ENCODE results near the gene HTR2C. TPM values are rescaled to one million over a fixed set of nuclear protein-coding genes. Genes with fewer than 3 reads are reported as not detected.

HTR2C gene
- total RNA-seq, 1 experiment from 2014 or later, result 1.5 TPM

GRCh38 chrX:114924423-114924822, 340.5 kb downstream of the HTR2C start:
- no peak overlapping the region for H3K4me2 ChIP-seq (ENCODE audit: insufficient read depth, insufficient read length, low read length)

More at GRCh38 chrX:114924423-114924822, 340.5 kb downstream of the HTR2C start:
- Histone ChIP-seq H3K9ac (ENCODE audit: extremely low read depth, insufficient read length, low read length) (no peak overlapping the region), H3K79me1 (ENCODE audit: insufficient read depth, low read depth, low read length, poor library complexity, severe bottlenecking) (no peaks in the 10 kb centered on the region), H3K4ac (ENCODE audit: low read depth, low read length) (no peak overlapping the region), H3K56ac (ENCODE audit: insufficient read length, low read depth, low read length) (no peak overlapping the region), H3K14ac (ENCODE audit: insufficient read depth, low read length) (no peak overlapping the region), H4K91ac (ENCODE audit: insufficient read length, low read depth, low read length) (no peak overlapping the region), H4K8ac (replicated peaks; ENCODE audit: insufficient read length, low read depth, low read length) (no peak overlapping the region), H4K20me1 (ENCODE audit: control insufficient read depth, insufficient read depth, insufficient read length) (no peaks in the 10 kb centered on the region), H3T11ph (ENCODE audit: low read length) (no peak overlapping the region), H3K23ac (ENCODE audit: insufficient read length, low read depth, low read length) (no peak overlapping the region), H3K4me1 (ENCODE audit: insufficient read depth, low read length) (no peaks in the 10 kb centered on the region; the same call in 1 of the 2 replicates), H3K23me2 (ENCODE audit: insufficient read length, low read depth, low read length, poor library complexity, severe bottlenecking) (no peaks in the 10 kb centered on the region), H4K5ac (ENCODE audit: insufficient read length, low read depth, low read length) (no peak overlapping the region), H3K27me3 (ENCODE audit: insufficient read depth, low read length) (no peaks in the 10 kb centered on the region), H3K9me3 (ENCODE audit: control insufficient read depth, low read depth, low read length) (no peaks in the 10 kb centered on the region), H2BK12ac (ENCODE audit: insufficient read length, low read depth, low read length) (no peak overlapping the region), H3K79me2 (ENCODE audit: insufficient read depth, low read length) (no peaks in the 10 kb centered on the region), H2BK5ac (ENCODE audit: insufficient read length, low read length) (no peak overlapping the region), H3K27ac (ENCODE audit: insufficient read length, low read depth, low read length) (no peak overlapping the region), H2BK20ac (ENCODE audit: low read depth, low read length, poor library complexity, severe bottlenecking) (peak overlapping the region; percentile 96), H2AK5ac (ENCODE audit: insufficient read length, low read length) (no peak overlapping the region), H3K18ac (ENCODE audit: insufficient read length, low read depth, low read length) (no peak overlapping the region), H2BK120ac (ENCODE audit: low read depth, low read length, poor library complexity, severe bottlenecking) (no peak overlapping the region), H2BK15ac (ENCODE audit: low read depth, low read length) (no peak overlapping the region), H2AFZ (ENCODE audit: low read length) (peak overlapping the region; percentile 40)
- Mint-ChIP-seq H3K9me3 (peaks cover 4 to 5% of the 10 kb centered on the region in 2 experiments; a peak in 4 of 5 replicates), H3K36me3 (ENCODE audit: insufficient read depth in 1 of 3, low read depth in 3 of 3) (peaks cover 0 to 5% (median 0%) of the 10 kb centered on the region in 3 experiments; a peak in 3 of 7 replicates), H3K27me3 (ENCODE audit: low read depth) (no peaks in the 10 kb centered on the region; the same call in 1 of the 2 replicates), H3K4me1 (peaks cover 20 to 24% of the 10 kb centered on the region in 2 experiments), H3K27ac (peak overlapping the region in 2 of 3 experiments; percentile 35 to 53; a peak in 2 of 7 replicates), H3K4me3 (no peak overlapping the region)
- no peak for DNase-seq
- no CpG with 5 or more reads among the region's 3 CpGs for WGBS (ENCODE audit: extremely low coverage, insufficient read length, low lambda C conversion rate)
- TF ChIP-seq, protein P1, sequence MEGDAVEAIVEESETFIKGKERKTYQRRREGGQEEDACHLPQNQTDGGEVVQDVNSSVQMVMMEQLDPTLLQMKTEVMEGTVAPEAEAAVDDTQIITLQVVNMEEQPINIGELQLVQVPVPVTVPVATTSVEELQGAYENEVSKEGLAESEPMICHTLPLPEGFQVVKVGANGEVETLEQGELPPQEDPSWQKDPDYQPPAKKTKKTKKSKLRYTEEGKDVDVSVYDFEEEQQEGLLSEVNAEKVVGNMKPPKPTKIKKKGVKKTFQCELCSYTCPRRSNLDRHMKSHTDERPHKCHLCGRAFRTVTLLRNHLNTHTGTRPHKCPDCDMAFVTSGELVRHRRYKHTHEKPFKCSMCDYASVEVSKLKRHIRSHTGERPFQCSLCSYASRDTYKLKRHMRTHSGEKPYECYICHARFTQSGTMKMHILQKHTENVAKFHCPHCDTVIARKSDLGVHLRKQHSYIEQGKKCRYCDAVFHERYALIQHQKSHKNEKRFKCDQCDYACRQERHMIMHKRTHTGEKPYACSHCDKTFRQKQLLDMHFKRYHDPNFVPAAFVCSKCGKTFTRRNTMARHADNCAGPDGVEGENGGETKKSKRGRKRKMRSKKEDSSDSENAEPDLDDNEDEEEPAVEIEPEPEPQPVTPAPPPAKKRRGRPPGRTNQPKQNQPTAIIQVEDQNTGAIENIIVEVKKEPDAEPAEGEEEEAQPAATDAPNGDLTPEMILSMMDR (conservative IDR thresholded peaks at IDR 0.05), result no peak

Measured in H9 (cell line).